Kidney (tissue), 14 donors: ENCODE measurements around the gene ZNF205. TPM values are rescaled to one million over a fixed set of nuclear protein-coding genes. Genes with fewer than 3 reads are reported as not detected.
A peak's percentile ranks its signal among the peaks of the same experiment; 100 is the strongest.
"Not testable (repeated sequence)": the region's sequence is repeated elsewhere in the genome, so short reads cannot be mapped to it uniquely, and the experiment has no call there.

ENCODE experiments used
- DNase-seq, 5 donors: peaks; one replicate each; pipeline ENCODE4 v3.0.0-alpha.2; 2013 to 2020
- FAIRE-seq: peaks from 2 replicates; lab custom pipeline; 2012; peaks lifted over from hg19 to GRCh38; lab: Jason Lieb, UNC
- H3K27ac ChIP-seq, 2 donors: one replicate each; pipeline ENCODE4 v1.7.0; 2013; ENCODE audit warnings: low read depth in 2 of 2, low read length in 2 of 2, inconsistent platforms in 1 of 2
- H3K27me3 ChIP-seq: one replicate; pipeline ENCODE4 v1.7.1; 2013; ENCODE audit warnings: low read length, inconsistent platforms; ENCODE audit not compliant: control insufficient read depth, insufficient read depth
- H3K36me3 ChIP-seq, 3 donors: one replicate each; pipeline versions ENCODE4 v1.7.0 to v1.7.1; 2013; ENCODE audit warnings: low read length in 3 of 3, control low read depth in 1 of 3, inconsistent platforms in 1 of 3; ENCODE audit not compliant: insufficient read depth in 3 of 3, control insufficient read depth in 2 of 3
- H3K4me1 ChIP-seq, 3 donors: one replicate each; pipeline versions ENCODE4 v1.7.0 to v1.7.1; 2013; ENCODE audit warnings: low read length in 3 of 3, inconsistent platforms in 1 of 3, low read depth in 1 of 3; ENCODE audit not compliant: control insufficient read depth in 2 of 3, insufficient read depth in 2 of 3
- H3K4me3 ChIP-seq, 3 donors: one replicate each; pipeline versions ENCODE4 v1.7.0 to v1.8.1; 2013; ENCODE audit warnings: low read length in 3 of 3, control low read depth in 1 of 3, inconsistent platforms in 1 of 3
- H3K9ac ChIP-seq, 3 donors: one replicate each; pipeline versions ENCODE4 v1.7.0 to v1.7.1; 2013; ENCODE audit warnings: low read length in 3 of 3, control low read depth in 1 of 3, inconsistent platforms in 1 of 3
- H3K9me3 ChIP-seq, 3 donors: one replicate each; pipeline versions ENCODE4 v1.7.0 to v1.7.1; 2013; ENCODE audit warnings: low read length in 3 of 3, control low read depth in 1 of 3, inconsistent platforms in 1 of 3; ENCODE audit not compliant: control insufficient read depth in 2 of 3, insufficient read depth in 1 of 3
- intact Hi-C: fragments of 100-400 bp; cut with DNase I; formaldehyde crosslinking; loops from one replicate; pipeline ENCODE4 v1.11.1; 2022
- polyA plus RNA-seq: library from polyadenylated mRNA; stranded (reverse); fragments of 350-450 nt; fragmentation: Illumina TruSeq; extraction: RNeasy Lipid Tissue Mini Kit (QIAGEN cat#74804); gene quantifications from one replicate; pipeline ENCODE4 v1.2.3, GENCODE V29; 2014; ENCODE audit warnings: low read depth, low replicate concordance; ENCODE audit not compliant: insufficient read depth
- total RNA-seq: library from RNA; stranded (reverse); fragmentation: NEBNext Ultra II Directional; extraction: Animal tissue kit (Norgen Biotek cat#: 25700); gene quantifications from one replicate; pipeline ENCODE4 v1.2.1, GENCODE V29; 2021
- TF ChIP-seq, protein P1 (sequence below): IDR thresholded peaks from 3 replicates; pipeline ENCODE4 v1.5.1; 2012; ENCODE audit warnings: mild to moderate bottlenecking, moderate library complexity, borderline replicate concordance; ENCODE audit not compliant: insufficient read depth; ENCODE audit errors: extremely low read depth
- donor health status: control.
- donor health status: control.
- donor health status: control.
- donor health status: control.
- donor health status: control.
- donor health status: DM: yes; HTN: yes; CAD: no.
- donor health status: Normal renal cell carcinoma (clear cell type).

Gene ZNF205
- total and polyA plus RNA-seq, 2 donors from 2014 or later, result 12.7 to 14.1 TPM

DNA sequence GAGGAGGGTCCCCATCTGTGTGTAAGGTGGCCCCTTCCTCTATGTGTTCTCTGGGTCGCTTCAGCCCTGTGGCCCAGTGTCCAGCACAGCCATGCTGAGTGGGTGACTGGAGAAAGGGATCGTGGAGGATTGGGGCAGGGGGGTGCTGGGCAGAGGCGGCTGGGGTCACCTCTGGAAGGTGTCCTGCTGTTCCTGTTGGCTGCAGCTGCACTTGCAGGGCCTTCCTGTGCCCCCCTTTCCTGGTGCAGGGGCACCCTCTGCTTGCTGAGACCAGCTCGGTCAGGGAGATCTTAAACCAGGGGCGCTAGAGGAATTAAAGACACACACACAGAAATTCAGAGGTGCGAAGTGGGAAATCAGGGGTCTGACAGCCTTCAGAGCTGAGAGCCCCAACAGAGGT is 35.8 kb upstream of the ZNF205 start:
- H3K4me1 ChIP-seq, result peaks cover 0 to 6% (median 0%) of the 10 kb centered on the region in 3 donors
- DNase-seq (peak in 1 of 5 donors; percentile 48), FAIRE-seq (no peak)
- intact Hi-C loops, result no loop called here
- no peaks in the 10 kb centered on the region for H3K36me3 ChIP-seq
- TF ChIP-seq, protein P1, sequence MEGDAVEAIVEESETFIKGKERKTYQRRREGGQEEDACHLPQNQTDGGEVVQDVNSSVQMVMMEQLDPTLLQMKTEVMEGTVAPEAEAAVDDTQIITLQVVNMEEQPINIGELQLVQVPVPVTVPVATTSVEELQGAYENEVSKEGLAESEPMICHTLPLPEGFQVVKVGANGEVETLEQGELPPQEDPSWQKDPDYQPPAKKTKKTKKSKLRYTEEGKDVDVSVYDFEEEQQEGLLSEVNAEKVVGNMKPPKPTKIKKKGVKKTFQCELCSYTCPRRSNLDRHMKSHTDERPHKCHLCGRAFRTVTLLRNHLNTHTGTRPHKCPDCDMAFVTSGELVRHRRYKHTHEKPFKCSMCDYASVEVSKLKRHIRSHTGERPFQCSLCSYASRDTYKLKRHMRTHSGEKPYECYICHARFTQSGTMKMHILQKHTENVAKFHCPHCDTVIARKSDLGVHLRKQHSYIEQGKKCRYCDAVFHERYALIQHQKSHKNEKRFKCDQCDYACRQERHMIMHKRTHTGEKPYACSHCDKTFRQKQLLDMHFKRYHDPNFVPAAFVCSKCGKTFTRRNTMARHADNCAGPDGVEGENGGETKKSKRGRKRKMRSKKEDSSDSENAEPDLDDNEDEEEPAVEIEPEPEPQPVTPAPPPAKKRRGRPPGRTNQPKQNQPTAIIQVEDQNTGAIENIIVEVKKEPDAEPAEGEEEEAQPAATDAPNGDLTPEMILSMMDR, result no peak
- H3K27ac ChIP-seq, result no peak overlapping the region
- H3K27me3 ChIP-seq, result no peaks in the 10 kb centered on the region
- H3K9ac ChIP-seq, result no peak overlapping the region
- no peaks in the 10 kb centered on the region for H3K9me3 ChIP-seq
- no peak overlapping the region for H3K4me3 ChIP-seq

DNA sequence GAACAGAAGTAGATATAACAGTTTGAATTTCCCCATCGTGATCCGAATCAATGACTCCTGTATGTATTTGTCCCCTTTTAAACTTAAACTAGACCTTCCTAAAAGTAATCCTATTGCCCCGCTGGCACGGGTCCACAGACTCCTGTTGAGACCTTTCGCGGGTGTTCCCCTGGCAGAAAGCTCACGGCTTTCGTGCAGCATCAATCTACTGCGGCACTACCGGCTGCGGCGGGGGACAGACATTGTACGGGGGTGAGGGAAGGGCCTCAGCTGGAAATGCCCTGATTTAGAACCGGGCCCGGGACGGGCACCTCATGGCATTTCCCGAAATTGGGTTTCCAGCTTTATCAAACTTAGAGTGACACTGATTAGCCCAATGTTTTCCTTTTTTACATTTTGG is 32.4 kb upstream of the ZNF205 start:
- intact Hi-C loops, result no loop called here
- no peaks in the 10 kb centered on the region for H3K27me3 ChIP-seq
- H3K4me1 ChIP-seq, result no peaks in the 10 kb centered on the region
- FAIRE-seq (no peak), DNase-seq (peak in 1 of 5 donors; percentile 33)
- TF ChIP-seq, protein P1, result no peak
- no peak overlapping the region for H3K27ac ChIP-seq
- H3K36me3 ChIP-seq, result no peaks in the 10 kb centered on the region
- no peak overlapping the region for H3K4me3 ChIP-seq
- H3K9me3 ChIP-seq, result no peaks in the 10 kb centered on the region
- no peak overlapping the region for H3K9ac ChIP-seq

DNA sequence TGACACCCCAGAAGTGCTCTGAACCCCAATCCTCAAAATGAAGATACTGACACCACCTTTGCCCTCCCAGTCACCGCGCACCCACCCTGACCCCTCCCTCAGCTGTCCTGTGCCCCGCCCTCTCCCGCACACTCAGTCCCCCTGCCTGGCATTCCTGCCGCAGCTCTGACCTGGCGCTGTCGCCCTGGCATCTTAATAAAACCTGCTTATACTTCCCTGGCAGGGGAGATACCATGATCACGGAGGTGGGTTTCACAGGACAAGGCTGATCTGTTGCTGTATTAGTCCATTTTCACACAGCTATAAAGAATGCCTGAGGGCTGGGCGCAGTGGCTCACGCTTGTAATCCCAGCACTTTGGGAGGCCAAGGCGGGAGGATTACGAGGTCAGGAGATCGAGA is 30.4 kb upstream of the ZNF205 start:
- H3K4me1 ChIP-seq, H3K4me3 ChIP-seq, FAIRE-seq, H3K9ac ChIP-seq, intact Hi-C loops, H3K36me3 ChIP-seq, H3K9me3 ChIP-seq, H3K27me3 ChIP-seq, H3K27ac ChIP-seq: not testable (repeated sequence)
- peak in 1 of 5 donors; percentile 45 for DNase-seq

DNA sequence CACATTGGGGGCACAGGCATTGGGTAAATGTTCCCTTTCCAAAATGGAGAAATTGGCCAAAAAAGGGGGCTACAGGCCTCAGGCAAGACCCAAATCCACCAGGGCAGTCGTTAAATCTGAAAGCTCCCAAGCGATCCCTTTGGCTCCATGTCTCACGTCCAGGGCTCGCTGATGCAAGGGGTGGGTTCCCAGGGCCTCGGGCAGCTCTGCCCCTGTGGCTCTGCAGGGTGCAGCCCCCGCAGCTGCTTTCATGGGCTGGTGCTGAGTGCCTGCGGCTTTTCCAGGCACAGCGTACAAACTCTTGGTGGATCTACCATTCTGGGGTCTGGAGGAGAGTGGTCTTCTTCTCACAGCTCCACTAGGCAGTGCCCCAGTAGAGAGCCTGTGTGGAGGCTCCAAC is 29.0 kb upstream of the ZNF205 start:
- H3K9ac ChIP-seq, intact Hi-C loops, H3K4me1 ChIP-seq, H3K36me3 ChIP-seq, H3K27ac ChIP-seq, FAIRE-seq, H3K27me3 ChIP-seq, H3K9me3 ChIP-seq, H3K4me3 ChIP-seq: not testable (repeated sequence)
- DNase-seq, result peak in 1 of 5 donors; percentile 45
